ENCODE measurements around the gene OR5AK2.
"Not testable (repeated sequence)": the region's sequence is repeated elsewhere in the genome, so short reads cannot be mapped to it uniquely, and the experiment has no call there.

The OR5AK2 gene, protein sequence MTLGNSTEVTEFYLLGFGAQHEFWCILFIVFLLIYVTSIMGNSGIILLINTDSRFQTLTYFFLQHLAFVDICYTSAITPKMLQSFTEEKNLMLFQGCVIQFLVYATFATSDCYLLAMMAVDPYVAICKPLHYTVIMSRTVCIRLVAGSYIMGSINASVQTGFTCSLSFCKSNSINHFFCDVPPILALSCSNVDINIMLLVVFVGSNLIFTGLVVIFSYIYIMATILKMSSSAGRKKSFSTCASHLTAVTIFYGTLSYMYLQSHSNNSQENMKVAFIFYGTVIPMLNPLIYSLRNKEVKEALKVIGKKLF

DNA sequence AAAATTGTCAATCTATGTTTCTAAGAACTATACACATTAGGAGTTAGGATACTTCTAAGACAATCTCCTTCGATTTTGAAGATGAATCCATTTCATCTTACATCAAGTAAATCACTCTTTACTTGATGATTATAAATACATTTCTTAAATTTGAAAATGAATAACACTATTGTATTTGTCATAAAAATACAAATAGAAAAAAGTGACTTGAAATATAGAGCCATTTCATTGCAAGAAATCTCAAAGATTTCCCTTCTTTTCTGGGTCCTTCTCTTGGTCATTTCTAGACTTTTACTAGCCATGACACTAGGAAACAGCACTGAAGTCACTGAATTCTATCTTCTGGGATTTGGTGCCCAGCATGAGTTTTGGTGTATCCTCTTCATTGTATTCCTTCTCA lies at the start of gene OR5AK2:
Gene OR5AK2 (plus strand): TSS at position 301 of the 400 bp plus-strand sequence. CDS start 0 bp downstream, at position 301.
- no peak for DNase-seq

DNA sequence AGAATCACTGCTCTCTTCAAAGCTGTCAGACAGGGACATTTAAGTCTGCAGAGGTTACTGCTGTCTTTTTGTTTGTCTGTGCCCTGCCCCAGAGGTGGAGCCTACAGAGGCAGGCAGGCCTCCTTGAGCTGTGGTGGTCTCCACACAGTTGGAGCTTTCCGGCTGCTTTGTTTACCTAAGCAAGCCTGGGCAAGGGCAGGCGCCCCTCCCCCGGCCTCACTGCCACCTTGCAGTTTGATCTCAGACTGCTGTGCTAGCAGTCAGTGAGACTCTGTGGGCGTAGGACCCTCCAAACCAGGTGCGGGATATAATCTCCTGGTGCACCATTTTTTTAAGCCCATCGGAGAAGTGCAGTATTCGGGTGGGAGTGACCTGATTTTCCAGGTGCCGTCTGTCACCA lies 43.2 kb upstream of the OR5AK2 start:
- not testable (repeated sequence) for DNase-seq

DNA sequence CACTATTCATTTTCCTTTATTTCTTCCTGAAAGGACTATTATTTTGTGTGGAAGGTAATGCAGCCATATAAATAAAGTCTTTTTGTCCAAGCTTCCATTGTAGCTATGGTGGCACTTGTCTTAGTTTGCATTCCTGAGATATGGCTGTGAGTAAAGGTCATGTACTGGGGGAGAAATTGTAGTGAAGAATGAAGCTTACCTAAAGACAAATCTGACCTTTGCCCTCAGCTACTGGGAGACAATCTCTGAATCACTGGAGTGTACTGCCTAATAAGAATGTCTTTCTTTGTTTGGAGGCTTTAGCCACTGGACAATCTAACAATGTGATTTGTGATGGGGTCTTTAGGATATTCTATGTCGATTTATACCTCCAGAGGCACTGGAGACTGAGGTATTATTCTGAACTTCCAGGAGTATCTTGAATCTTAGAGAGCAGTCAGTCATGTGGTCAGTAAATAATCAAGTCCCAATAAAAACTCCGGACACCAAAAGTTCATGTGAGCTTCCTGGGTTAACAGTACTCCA lies 39.7 kb upstream of the OR5AK2 start:
- no peak for DNase-seq

DNA sequence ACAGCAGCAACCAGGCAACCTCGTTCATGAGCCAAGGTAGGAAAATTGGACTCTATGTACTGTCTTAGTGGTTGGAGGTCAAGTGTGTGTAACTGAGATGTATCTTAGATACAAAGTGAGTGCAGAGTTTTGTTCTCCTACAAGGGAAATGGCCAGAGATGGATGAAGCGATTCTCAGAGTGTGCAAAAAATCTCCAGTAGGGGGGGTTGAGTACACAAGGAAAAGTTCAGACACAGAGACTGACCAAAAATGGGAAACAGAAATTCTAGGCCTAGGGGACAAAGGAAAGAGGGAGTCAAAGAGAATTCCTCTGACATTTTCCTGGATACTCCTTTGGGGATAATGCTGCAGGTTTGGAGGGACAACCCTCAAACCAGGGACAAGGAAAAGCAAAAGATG lies 38.2 kb upstream of the OR5AK2 start:
- DNase-seq: no peak

DNA sequence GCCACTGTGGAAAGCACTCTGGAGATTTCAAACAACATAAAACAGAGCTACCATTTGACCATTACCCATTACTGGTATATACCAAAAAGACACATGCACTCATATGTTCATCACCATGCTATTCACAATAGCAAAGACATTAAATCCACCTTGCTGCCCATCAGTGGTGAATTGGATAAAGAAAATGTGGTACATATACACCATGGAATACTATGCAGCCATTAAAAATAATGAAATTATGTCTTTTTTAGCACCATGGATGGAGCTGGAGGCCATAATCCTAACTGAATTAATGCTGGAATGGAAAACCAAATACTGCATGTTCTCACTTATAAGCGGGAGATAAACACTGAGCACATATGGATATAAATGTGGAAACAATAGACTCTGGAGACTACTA lies 34.8 kb upstream of the OR5AK2 start:
- DNase-seq: not testable (repeated sequence)

DNA sequence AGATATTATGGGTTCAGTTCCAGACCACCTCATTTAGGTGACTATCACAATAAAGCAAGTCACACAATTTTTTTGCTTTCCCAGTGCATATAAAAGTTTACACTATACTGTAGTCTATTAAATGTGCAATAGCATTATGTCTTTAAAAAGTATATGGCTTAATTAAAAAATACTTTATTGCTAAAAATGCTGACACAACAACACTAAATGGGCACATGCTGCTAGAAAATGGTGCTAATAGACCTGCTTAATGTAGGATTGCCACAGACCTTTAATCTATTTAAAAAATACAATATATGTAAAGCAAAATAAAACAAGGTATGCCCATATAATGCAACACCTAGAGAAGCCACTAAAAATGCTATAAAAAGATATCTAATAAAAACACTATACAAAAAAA lies 27.1 kb upstream of the OR5AK2 start:
- no peak for DNase-seq

DNA sequence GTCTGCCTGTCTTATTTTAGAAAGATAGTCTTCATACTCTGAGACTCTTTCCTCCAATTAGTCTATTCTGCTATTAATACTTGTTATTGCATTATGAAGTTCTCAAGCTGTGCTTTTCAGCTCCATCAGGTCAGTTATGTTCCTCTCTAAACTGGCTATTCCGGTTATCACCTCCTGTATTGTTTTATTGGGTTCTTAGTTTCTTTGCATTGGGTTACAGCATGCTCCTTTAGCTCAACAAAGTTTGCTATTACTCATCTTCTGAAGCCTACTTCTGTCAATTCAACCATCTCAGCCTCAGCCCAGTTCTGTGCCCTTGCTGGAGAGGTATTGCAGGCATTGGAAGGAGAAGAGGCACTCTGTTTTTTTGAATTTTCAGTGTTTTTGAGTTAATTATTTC lies 21.0 kb upstream of the OR5AK2 start:
- no peak for DNase-seq

DNA sequence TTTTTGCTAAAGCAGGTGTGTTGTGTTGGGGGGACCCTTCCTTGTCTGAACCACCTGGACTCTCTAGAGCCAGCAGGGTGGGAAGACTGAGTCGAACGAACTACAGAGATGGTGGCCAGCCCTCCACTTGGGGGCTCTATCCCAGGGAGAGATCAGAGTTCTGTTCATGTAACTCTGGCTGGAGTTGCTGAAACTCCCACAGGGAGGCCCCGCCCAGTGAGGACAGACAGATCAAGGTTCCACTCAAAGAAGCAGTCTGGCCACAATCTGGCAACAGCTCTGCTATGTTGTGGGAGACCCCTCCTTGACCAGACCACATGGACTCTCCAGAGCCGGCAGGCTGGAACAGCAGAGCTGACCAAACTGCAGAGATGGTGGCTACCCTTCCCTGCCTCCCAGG lies 20.2 kb upstream of the OR5AK2 start:
- no peak for DNase-seq

DNA sequence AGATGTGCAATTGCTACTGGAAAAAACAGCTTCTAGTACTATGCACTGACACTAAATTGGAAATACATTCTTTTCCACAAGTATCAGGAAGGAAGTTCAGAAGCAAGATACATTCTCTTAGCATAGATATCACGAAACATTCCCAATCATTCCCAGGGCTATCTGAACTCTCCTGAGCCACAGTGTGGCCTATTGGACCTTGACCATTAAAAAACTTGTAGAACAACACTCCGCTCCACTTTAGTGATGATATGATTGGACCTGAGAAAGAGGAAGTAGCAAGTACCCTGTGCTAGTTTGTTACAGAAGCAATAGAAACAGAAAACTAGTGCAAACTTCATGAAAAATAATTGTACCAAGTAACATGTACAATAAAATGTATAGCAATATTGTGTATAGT lies 11.4 kb upstream of the OR5AK2 start:
- no peak for DNase-seq

DNA sequence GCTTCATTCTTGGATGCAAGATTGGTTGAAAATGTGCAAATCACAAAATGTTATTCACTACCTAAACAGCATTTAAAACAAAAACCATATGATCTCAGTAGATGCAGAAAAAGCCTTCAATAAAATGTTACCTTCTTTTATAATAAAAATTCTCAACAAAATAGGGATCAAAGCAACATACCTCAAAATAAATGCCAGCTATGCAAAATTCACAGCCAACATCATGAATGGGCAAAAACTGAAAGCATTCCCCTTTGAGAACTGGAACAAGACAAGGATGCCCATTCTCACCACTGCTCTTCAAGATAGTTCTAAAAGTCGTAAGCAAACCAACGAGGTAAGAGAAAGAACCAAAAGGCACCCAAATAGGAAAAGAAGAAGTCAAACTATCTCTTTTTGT lies 2.0 kb downstream of the OR5AK2 start:
- DNase-seq: no peak

DNA sequence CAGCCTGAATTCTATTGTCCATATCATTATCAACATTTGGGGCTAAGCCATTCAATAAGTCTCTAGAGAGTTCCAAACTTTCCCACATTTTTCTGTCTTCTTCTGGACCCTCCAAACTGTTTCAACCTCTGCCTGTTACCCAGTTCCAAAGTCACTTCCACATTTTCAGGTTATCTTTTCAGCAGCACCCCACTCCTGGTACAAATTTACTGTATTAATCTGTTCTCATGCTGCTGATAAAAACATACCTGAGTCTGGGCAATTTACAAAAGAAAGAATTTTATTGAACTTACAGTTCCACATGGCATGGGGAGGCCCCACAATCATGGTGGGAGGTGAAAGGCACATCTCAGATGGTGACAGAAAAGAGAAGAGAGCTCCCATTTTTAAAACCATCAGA lies 5.8 kb downstream of the OR5AK2 start:
- no peak for DNase-seq

DNA sequence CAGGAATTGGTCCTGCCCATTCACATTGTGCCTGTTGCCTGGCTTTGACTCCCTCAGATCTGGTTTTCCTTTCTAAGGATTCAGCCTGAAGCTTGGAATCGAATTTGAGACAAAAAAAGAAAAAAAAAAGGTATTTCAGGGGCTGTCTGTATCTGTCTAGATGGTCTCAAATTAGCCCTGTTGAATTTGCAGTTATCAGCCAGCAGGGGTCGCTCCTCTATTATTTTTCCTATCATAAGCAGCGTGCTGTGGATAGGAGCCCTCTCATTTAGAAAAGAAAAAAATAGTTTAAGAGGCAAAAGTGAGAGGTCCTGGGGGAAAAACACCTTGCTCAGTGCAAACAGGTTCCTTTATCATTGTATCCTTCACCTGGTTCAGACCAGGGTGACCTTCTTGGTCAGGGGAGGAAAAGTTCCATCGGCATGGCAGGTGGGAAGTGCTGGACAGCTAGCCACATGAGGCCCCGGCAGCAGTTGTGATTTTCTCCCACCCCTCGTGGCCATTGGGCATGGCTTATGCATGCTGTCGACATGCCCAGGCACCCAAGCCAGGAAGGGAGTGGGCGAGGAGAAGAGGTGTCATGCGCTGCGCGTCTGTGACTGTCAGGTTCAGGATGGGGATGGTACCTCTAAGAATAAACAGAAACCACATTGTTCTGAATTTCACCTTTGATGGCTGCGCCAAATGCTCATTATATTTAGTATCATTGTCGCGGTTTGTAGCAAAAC lies 13.1 kb downstream of the OR5AK2 start:
- DNase-seq: no peak

DNA sequence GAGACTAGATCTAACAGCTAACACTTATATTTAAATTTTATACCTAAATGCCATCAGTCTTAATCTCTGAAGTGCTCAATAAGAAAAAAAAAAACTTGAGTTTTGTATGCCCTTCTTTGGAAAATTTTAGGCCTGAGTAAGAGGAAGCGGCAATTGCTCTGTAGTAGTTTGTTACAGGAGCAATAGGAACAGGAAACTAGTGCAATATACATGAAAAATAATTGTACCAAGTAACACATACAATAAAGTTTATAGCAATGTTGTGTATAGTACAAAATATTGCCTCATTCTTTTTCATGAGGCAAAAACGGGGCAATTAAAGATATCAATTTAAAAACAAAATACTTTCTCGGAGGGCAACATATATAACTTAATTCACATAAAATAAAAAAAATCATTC lies 19.7 kb downstream of the OR5AK2 start:
- no peak for DNase-seq

DNA sequence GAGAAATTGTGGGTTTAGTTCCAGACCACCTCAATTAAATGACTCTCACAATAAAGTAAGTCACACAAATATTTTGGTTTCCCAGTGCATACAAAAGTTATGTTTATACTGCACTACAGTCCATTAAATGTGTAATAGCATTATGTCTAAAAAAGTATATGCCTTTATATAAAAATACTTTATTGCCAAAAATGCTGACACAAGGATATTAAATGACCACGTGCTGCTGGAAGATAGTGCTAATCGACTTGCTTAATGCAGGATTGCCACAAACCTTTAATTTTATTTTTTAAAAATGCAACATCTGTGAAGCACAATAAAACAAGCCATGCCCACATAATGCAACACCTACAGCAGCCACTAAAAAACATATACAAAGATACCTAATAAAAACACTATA lies 27.0 kb downstream of the OR5AK2 start:
- no peak for DNase-seq

DNA sequence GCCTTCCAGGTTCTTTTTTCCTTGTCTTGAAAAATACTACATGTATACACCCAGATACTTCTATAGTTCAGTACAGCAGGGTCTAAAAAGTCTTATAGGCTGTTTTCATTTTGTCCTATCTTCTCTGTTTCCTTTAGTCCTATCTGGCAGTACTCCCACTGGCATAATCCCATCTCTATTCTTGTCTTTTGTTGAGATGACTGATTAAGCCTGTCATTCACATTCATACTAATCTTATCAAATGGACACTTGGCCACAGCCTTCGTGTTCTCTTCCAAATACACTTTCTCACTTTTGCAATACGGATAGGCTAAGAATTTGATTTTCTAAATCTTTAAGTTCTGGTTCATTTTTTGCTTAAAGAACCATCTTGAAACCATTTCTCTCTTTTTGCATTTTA lies 42.8 kb downstream of the OR5AK2 start:
- DNase-seq: no peak
